ENCODE measurements around the gene STAT5A. TPM values are rescaled to one million over a fixed set of nuclear protein-coding genes. Genes with fewer than 3 reads are reported as not detected.

The STAT5A gene
- total and polyA plus RNA-seq, 9 of the 15 experiments (the other 6 are each of a cell fraction or from before 2014, with no cell fraction given), result 79.9 to 415 (median 196) TPM

DNA sequence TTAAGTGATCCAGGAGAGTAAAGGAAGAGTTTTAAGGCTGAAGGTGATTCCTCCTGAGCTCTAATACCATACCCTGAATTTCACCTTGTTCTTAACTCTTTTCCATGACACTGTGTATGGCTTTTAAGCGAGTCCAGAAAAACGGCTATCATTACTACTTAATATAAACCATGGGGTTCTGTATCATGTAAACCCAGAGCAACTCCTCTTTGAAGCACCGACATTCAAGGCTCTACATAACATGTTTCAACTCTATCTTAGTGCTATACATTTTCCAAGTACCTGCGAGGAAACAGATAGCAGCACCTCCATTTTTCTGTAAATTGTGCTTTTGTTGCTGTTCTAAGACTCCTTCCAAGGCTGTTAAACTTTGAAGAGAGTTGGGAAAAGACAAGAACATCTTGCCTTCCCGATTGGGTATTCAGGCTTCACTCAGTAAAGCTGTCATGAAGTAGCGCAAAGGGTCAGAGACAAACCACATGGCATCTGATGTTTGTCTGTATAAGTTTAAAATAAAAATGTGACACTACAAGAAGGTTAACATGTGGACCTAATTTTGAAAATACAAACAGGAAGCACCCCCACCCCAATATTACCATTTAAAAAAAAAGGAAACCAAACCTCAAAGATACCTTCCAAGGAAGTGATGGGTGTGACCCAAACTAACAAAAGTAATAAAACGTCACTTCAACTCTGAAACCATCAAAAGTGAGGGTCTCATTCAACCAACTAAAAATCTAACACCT is 16.0 kb upstream of the STAT5A start:
- peak overlapping the region; percentile 56 to 84; a peak in 3 of 4 replicates for H3K9ac ChIP-seq (ENCODE audit: insufficient read depth in 1 of 2, low read depth in 2 of 2, low read length in 2 of 2)
- H3K36me3 ChIP-seq (ENCODE audit: control insufficient read depth, insufficient read depth, low read length), result peaks cover 49% of the 10 kb centered on the region
- FAIRE-seq (peak; percentile 78), DNase-seq (ENCODE audit: extremely low read depth in 1 of 4, low spot score in 3 of 4) (no peak), ATAC-seq (peak; percentile 3; the same call in 2 of the 3 replicates)
- no peaks in the 10 kb centered on the region for H3K27me3 ChIP-seq (ENCODE audit: control insufficient read depth in 2 of 2, insufficient read depth in 2 of 2, low read length in 2 of 2)
- under 1% methylated on average over 7 of the region's 7 CpGs for whole genome bisulfite sequencing (ENCODE audit: insufficient coverage, low coverage, missing lambda C conversion rate)
- peak overlapping the region; percentile 81 for H3K4me3 ChIP-seq
- peak overlapping the region; percentile 95 for H3K4me2 ChIP-seq (ENCODE audit: insufficient read depth, low read length)
- H2AFZ ChIP-seq (ENCODE audit: low read depth, low read length), result no peak overlapping the region
- intact Hi-C loops (cut with micrococcal nuclease), result no loop called here
- peaks cover 12 to 23% of the 10 kb centered on the region in 2 experiments for H3K4me1 ChIP-seq (replicated peaks in 1 of 2; ENCODE audit: control insufficient read depth in 2 of 2, insufficient read depth in 2 of 2, low read length in 2 of 2)
- no peaks in the 10 kb centered on the region for H3K9me3 ChIP-seq (replicated peaks; ENCODE audit: control insufficient read depth, insufficient read depth, low read depth, low read length)
- peak overlapping the region; percentile 93 for H3K27ac ChIP-seq (ENCODE audit: extremely low read depth, low read depth, low read length)
- no TSS peak for BruUV-seq (replicated peaks)
- peaks cover 98% of the 10 kb centered on the region for H3K79me2 ChIP-seq (ENCODE audit: control insufficient read depth, insufficient read depth, low read length)
- no peaks in the 10 kb centered on the region for H4K20me1 ChIP-seq (replicated peaks; ENCODE audit: control insufficient read depth, insufficient read depth, low read length)
- POLR2A ChIA-PET, result interaction anchor here (1.1 to 1.3 kb wide), 2 partner anchors 10 to 165 kb away, joined by 3 to 4 read pairs; no protein-coding TSS in a partner anchor
- CTCF ChIA-PET (ENCODE audit: low intra/inter-chr PET ratio), result no interaction called here
- in situ Hi-C loops (cut with MboI), result no loop called here
- H3K9me1 ChIP-seq (ENCODE audit: control insufficient read depth, insufficient read depth, low read length), result no peaks in the 10 kb centered on the region
- TF ChIP-seq, protein P1, sequence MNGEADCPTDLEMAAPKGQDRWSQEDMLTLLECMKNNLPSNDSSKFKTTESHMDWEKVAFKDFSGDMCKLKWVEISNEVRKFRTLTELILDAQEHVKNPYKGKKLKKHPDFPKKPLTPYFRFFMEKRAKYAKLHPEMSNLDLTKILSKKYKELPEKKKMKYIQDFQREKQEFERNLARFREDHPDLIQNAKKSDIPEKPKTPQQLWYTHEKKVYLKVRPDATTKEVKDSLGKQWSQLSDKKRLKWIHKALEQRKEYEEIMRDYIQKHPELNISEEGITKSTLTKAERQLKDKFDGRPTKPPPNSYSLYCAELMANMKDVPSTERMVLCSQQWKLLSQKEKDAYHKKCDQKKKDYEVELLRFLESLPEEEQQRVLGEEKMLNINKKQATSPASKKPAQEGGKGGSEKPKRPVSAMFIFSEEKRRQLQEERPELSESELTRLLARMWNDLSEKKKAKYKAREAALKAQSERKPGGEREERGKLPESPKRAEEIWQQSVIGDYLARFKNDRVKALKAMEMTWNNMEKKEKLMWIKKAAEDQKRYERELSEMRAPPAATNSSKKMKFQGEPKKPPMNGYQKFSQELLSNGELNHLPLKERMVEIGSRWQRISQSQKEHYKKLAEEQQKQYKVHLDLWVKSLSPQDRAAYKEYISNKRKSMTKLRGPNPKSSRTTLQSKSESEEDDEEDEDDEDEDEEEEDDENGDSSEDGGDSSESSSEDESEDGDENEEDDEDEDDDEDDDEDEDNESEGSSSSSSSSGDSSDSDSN (IDR thresholded peaks at IDR 0.05; ENCODE audit: borderline replicate concordance in 1 of 2, low read depth in 2 of 2, low read length in 2 of 2), result 0 out of 4 replicates have a peak, but pooled peaks of 1 of the 2 experiments have one; percentile 2
- TF ChIP-seq, protein P2, sequence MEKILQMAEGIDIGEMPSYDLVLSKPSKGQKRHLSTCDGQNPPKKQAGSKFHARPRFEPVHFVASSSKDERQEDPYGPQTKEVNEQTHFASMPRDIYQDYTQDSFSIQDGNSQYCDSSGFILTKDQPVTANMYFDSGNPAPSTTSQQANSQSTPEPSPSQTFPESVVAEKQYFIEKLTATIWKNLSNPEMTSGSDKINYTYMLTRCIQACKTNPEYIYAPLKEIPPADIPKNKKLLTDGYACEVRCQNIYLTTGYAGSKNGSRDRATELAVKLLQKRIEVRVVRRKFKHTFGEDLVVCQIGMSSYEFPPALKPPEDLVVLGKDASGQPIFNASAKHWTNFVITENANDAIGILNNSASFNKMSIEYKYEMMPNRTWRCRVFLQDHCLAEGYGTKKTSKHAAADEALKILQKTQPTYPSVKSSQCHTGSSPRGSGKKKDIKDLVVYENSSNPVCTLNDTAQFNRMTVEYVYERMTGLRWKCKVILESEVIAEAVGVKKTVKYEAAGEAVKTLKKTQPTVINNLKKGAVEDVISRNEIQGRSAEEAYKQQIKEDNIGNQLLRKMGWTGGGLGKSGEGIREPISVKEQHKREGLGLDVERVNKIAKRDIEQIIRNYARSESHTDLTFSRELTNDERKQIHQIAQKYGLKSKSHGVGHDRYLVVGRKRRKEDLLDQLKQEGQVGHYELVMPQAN (IDR thresholded peaks at IDR 0.05; ENCODE audit: borderline replicate concordance), result peak; percentile 46; the same call in 1 of the 2 replicates
- TF ChIP-seq NFRKB (IDR thresholded peaks at IDR 0.05; ENCODE audit: low read depth) (0 out of 2 replicates have a peak, but pooled peaks have one; percentile 56), ZNF384 (IDR thresholded peaks at IDR 0.05; ENCODE audit: low read depth, low read length) (no peak)
- TF ChIP-seq, protein P3, sequence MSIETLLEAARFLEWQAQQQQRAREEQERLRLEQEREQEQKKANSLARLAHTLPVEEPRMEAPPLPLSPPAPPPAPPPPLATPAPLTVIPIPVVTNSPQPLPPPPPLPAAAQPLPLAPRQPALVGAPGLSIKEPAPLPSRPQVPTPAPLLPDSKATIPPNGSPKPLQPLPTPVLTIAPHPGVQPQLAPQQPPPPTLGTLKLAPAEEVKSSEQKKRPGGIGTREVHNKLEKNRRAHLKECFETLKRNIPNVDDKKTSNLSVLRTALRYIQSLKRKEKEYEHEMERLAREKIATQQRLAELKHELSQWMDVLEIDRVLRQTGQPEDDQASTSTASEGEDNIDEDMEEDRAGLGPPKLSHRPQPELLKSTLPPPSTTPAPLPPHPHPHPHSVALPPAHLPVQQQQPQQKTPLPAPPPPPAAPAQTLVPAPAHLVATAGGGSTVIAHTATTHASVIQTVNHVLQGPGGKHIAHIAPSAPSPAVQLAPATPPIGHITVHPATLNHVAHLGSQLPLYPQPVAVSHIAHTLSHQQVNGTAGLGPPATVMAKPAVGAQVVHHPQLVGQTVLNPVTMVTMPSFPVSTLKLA (conservative IDR thresholded peaks at IDR 0.05), result peak in 1 of 2 experiments; percentile 43; a peak in 2 of 4 replicates

Measured in K562 (cell line).